Activated CD4-positive, alpha-beta T cell treated with anti-CD3 and anti-CD28 coated beads, Interleukin-2, amount 10 ng/mL, durations not matched to agents 7 days and 5 days (primary cell): Measurements from ENCODE around the gene NFASC. TPM values are rescaled to one million over a fixed set of nuclear protein-coding genes. Genes with fewer than 3 reads are reported as not detected.

Experiments used
- CTCF ChIA-PET: fragments of 350-600 bp; sonication (Branson Sonifier 250); formaldehyde crosslinking; loops from one replicate; lab custom pipeline; 2021; ENCODE audit warnings: antibody characterized with exemption; lab: Charles Lee
- POLR2A ChIA-PET: fragments of 350-600 bp; sonication (Branson Sonifier 250); formaldehyde crosslinking; loops from one replicate; lab custom pipeline; 2021; ENCODE audit warnings: antibody characterized with exemption; lab: Charles Lee
- DNase-seq: peaks from one replicate; pipeline ENCODE4 v3.0.0-alpha.2; 2020
- H3K27ac Mint-ChIP-seq: one replicate; pipeline ENCODE4 v1.8.0; 2021; ENCODE audit warnings: mild to moderate bottlenecking, moderate library complexity, mixed read lengths
- H3K27me3 Mint-ChIP-seq: one replicate; pipeline ENCODE4 v1.8.0; 2021; ENCODE audit warnings: mixed read lengths
- H3K36me3 Mint-ChIP-seq: one replicate; pipeline ENCODE4 v1.8.0; 2021; ENCODE audit warnings: low read depth, mixed read lengths
- H3K4me1 Mint-ChIP-seq: one replicate; pipeline ENCODE4 v1.8.0; 2021; ENCODE audit warnings: mixed read lengths
- H3K4me3 Mint-ChIP-seq: one replicate; pipeline ENCODE4 v1.8.0; 2021; ENCODE audit warnings: mild to moderate bottlenecking, moderate library complexity, mixed read lengths
- H3K9me3 Mint-ChIP-seq: one replicate; pipeline ENCODE4 v1.8.0; 2021; ENCODE audit warnings: mixed read lengths
- total RNA-seq, 2 experiments: library from RNA; stranded (reverse); gene quantifications; one replicate each; pipeline ENCODE4 v1.2.3, GENCODE V29; 2021

The NFASC gene
- total RNA-seq, 2 experiments from 2014 or later: 0.23 TPM; not detected in 1

DNA sequence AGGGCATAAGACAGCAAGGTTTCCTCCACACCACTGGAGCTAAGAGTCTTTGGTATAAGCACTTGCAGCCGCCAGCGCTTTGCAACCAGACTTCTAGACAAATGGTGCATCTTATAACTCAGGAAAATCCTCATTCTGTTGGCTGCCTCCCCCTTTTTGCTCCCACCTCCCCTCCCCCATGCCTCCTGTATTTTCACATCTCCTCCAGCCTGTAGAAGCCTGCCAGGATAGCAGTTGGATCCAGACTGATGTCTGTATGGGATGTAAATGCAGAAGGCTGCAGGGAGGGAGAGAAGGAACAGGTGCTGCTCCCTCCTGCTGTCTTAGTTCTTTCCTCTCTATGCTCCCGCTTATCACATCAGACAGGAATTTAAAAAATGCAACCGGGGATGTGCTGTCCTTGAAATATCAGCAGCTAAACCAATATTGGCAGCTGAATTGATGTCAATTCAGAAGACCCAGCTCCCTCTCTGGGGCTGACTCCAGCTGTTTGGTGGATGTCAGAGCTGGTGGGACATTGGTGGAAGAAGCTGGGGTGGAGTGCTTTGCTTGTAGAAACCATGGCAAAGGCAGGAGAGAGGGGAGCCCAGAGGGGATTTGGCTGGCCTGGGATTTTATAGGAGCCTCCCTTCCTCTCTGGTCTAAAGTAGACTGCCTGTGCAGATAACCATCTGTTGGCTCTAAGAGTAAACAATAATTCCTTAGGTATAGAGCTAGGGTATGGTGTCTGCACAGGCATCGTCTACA lies 53.5 kb downstream of the NFASC start:
- ChIA-PET POLR2A (no interaction called here), CTCF (interaction anchor here (1.4 kb wide), 1 partner anchor 16 kb away, joined by 3 read pairs; no protein-coding TSS in a partner anchor)
- Mint-ChIP-seq H3K27ac (no peak overlapping the region), H3K27me3 (peaks cover 13% of the 10 kb centered on the region), H3K4me1 (no peaks in the 10 kb centered on the region), H3K4me3 (no peak overlapping the region), H3K9me3 (no peaks in the 10 kb centered on the region), H3K36me3 (no peaks in the 10 kb centered on the region)
- DNase-seq: no peak

- Mint-ChIP-seq H3K27me3 (peaks cover 7% of the 10 kb centered on the region), H3K9me3 (no peaks in the 10 kb centered on the region), H3K36me3 (no peaks in the 10 kb centered on the region), H3K4me1 (no peaks in the 10 kb centered on the region), H3K4me3 (no peak overlapping the region), H3K27ac (no peak overlapping the region)
- DNase-seq: no peak
- CTCF ChIA-PET: interaction anchor here (0.8 kb wide), 1 partner anchor 119 kb away, joined by 3 read pairs; no protein-coding TSS in a partner anchor
- POLR2A ChIA-PET: no interaction called here
These were observed 55.0 kb downstream of the NFASC start for GRCh38 chr1:204925701-204926100.

GRCh38 chr1:204927673-204928641 lies 57.3 kb downstream of the NFASC start:
- no peak overlapping the region for H3K27ac Mint-ChIP-seq
- CTCF ChIA-PET: interaction anchor here (1.0 kb wide), 1 partner anchor 327 kb away, joined by 3 read pairs; no protein-coding TSS in a partner anchor

GRCh38 chr1:204928671-204929486 lies 58.2 kb downstream of the NFASC start:
- no peak overlapping the region for H3K4me3 Mint-ChIP-seq
- H3K27me3 Mint-ChIP-seq: peaks cover 4% of the 10 kb centered on the region
- no peak for DNase-seq
- no peaks in the 10 kb centered on the region for H3K9me3 Mint-ChIP-seq
- ChIA-PET POLR2A (interaction anchor here (0.5 to 0.6 kb wide), 2 partner anchors 161 to 1047 kb away, joined by 4 read pairs; no protein-coding TSS in a partner anchor), CTCF (no interaction called here)
- no peak overlapping the region for H3K27ac Mint-ChIP-seq
- no peaks in the 10 kb centered on the region for H3K4me1 Mint-ChIP-seq
- no peaks in the 10 kb centered on the region for H3K36me3 Mint-ChIP-seq

More at GRCh38 chr1:204927673-204928641, 57.3 kb downstream of the NFASC start:
- POLR2A ChIA-PET: interaction anchor here (0.5 to 0.6 kb wide), 2 partner anchors 161 to 1046 kb away, joined by 4 read pairs; no protein-coding TSS in a partner anchor
- H3K27me3 Mint-ChIP-seq: peaks cover 7% of the 10 kb centered on the region
- no peak for DNase-seq
- H3K9me3 Mint-ChIP-seq: no peaks in the 10 kb centered on the region
- H3K4me1 Mint-ChIP-seq: no peaks in the 10 kb centered on the region
- H3K36me3 Mint-ChIP-seq: no peaks in the 10 kb centered on the region
- no peak overlapping the region for H3K4me3 Mint-ChIP-seq

- no peaks in the 10 kb centered on the region for H3K4me1 Mint-ChIP-seq
- CTCF ChIA-PET: interaction anchor here (0.6 to 1.1 kb wide), 3 partner anchors 13 to 1845 kb away, joined by 3 read pairs; no protein-coding TSS in a partner anchor
- H3K36me3 Mint-ChIP-seq: no peaks in the 10 kb centered on the region
- POLR2A ChIA-PET: no interaction called here
- H3K9me3 Mint-ChIP-seq: no peaks in the 10 kb centered on the region
- no peak overlapping the region for H3K4me3 Mint-ChIP-seq
- H3K27ac Mint-ChIP-seq: no peak overlapping the region
- no peak for DNase-seq
- no peaks in the 10 kb centered on the region for H3K27me3 Mint-ChIP-seq
These were observed 59.0 kb downstream of the NFASC start for GRCh38 chr1:204929487-204930154.

GRCh38 chr1:204930155-204930523 lies 59.5 kb downstream of the NFASC start:
- POLR2A ChIA-PET: no interaction called here
- no peak overlapping the region for H3K27ac Mint-ChIP-seq

GRCh38 chr1:204931313-204931712 lies 60.7 kb downstream of the NFASC start:
- Mint-ChIP-seq H3K9me3 (no peaks in the 10 kb centered on the region), H3K27ac (no peak overlapping the region), H3K4me3 (no peak overlapping the region), H3K27me3 (no peaks in the 10 kb centered on the region), H3K36me3 (no peaks in the 10 kb centered on the region), H3K4me1 (no peaks in the 10 kb centered on the region)
- POLR2A ChIA-PET: no interaction called here
- DNase-seq: no peak
- CTCF ChIA-PET: no interaction called here

More at GRCh38 chr1:204930155-204930523, 59.5 kb downstream of the NFASC start:
- Mint-ChIP-seq H3K9me3 (no peaks in the 10 kb centered on the region), H3K4me3 (no peak overlapping the region), H3K4me1 (no peaks in the 10 kb centered on the region), H3K36me3 (no peaks in the 10 kb centered on the region), H3K27me3 (no peaks in the 10 kb centered on the region)
- no peak for DNase-seq
- CTCF ChIA-PET: interaction anchor here (0.6 to 1.1 kb wide), 3 partner anchors 13 to 1846 kb away, joined by 3 read pairs; no protein-coding TSS in a partner anchor

DNA sequence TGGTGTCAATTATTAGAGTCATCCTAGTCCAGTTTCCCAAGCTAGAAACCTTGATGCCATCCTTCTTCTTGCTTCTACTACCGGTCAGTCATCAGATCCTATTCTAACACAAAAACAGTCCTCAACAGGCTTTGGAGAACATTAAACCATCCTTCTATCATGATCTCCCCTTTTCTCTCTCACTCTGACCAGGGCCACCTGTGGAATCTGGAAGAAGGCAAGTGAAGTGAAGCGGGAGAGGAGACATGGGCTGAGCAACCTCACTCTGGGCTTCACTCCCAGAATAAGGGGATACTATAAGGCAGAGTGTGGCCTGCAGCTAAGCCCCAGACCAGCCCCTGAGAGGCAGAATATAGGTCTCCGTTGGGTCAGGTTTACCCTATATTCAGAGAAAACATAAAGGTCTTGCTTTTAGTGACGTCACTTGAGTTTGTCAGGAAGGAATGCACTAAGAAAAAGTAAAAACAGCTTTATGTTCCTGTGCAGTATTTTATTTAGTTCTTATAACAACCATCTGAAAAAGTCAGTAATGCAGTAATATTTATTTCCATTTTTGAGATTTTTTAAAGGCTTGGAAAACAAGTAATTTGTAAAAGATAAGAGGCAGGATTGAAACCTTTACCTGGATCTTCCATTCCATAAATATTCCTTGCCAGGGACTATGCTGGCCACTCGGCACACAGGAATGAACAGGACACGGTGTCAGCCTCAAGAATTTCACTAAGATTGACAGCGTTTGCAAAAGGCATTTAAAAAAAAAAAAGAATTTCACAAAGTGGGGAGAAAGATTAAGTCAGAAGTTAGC lies 61.3 kb downstream of the NFASC start:
- ChIA-PET POLR2A (no interaction called here), CTCF (no interaction called here)
- Mint-ChIP-seq H3K4me3 (no peak overlapping the region), H3K36me3 (no peaks in the 10 kb centered on the region), H3K9me3 (no peaks in the 10 kb centered on the region), H3K4me1 (no peaks in the 10 kb centered on the region), H3K27me3 (no peaks in the 10 kb centered on the region), H3K27ac (no peak overlapping the region)
- no peak for DNase-seq

DNA sequence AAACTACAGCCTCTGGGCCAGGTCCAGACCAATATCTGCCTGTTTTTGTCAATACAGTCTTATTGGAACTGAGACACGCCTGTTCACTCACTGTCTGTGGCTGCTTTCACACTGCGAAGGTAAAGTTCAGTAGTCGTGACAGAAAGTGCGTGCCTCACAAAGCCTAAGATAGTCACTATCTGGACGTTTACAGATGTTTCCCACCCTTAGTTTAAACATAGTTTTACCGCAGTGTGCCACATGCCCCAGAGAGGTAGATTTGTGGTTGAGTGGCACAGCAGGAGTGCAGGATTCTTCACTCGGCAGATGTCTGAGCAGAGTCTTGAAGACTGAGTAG lies 61.9 kb downstream of the NFASC start:
- no peak overlapping the region for H3K27ac Mint-ChIP-seq
- CTCF ChIA-PET: no interaction called here
- peaks cover 1% of the 10 kb centered on the region for H3K27me3 Mint-ChIP-seq
- no peak overlapping the region for H3K4me3 Mint-ChIP-seq
- no peak for DNase-seq
- no peaks in the 10 kb centered on the region for H3K4me1 Mint-ChIP-seq
- POLR2A ChIA-PET: no interaction called here
- no peaks in the 10 kb centered on the region for H3K36me3 Mint-ChIP-seq
- no peaks in the 10 kb centered on the region for H3K9me3 Mint-ChIP-seq

- no peak for DNase-seq
- ChIA-PET CTCF (interaction anchor here (1.0 kb wide), 1 partner anchor 488 kb away, joined by 3 read pairs; no protein-coding TSS in a partner anchor), POLR2A (no interaction called here)
- Mint-ChIP-seq H3K4me1 (no peaks in the 10 kb centered on the region), H3K36me3 (no peaks in the 10 kb centered on the region), H3K27ac (no peak overlapping the region), H3K27me3 (peaks cover 1% of the 10 kb centered on the region), H3K9me3 (no peaks in the 10 kb centered on the region), H3K4me3 (no peak overlapping the region)
These were observed 64.5 kb downstream of the NFASC start for GRCh38 chr1:204935155-204935554.

- DNase-seq: no peak
- no peak overlapping the region for H3K27ac Mint-ChIP-seq
- peaks cover 1% of the 10 kb centered on the region for H3K27me3 Mint-ChIP-seq
- POLR2A ChIA-PET: no interaction called here
- H3K9me3 Mint-ChIP-seq: no peaks in the 10 kb centered on the region
- H3K36me3 Mint-ChIP-seq: no peaks in the 10 kb centered on the region
- no peaks in the 10 kb centered on the region for H3K4me1 Mint-ChIP-seq
- H3K4me3 Mint-ChIP-seq: no peak overlapping the region
- CTCF ChIA-PET: interaction anchor here (1.0 kb wide), 1 partner anchor 16 kb away, joined by 3 read pairs; no protein-coding TSS in a partner anchor
These were observed 66.1 kb downstream of the NFASC start for GRCh38 chr1:204936765-204937164.
